HG03039 (cell line): ENCODE data around the gene ADI1.
"Not testable (repeated sequence)": the region's sequence is repeated elsewhere in the genome, so short reads cannot be mapped to it uniquely, and the experiment has no call there.

ENCODE experiments used
- ATAC-seq: cut with Tn5 transposase; IDR thresholded peaks from one replicate; pipeline ENCODE4 v1.9.1; 2021; ENCODE audit warnings: mild to moderate bottlenecking, moderate library complexity; ENCODE audit not compliant: unreplicated experiment

The ADI1 gene

GRCh38 chr2:3529316-3530025 is 10.1 kb upstream of the ADI1 start:
- no peak for ATAC-seq

GRCh38 chr2:3527886-3528785 is 8.8 kb upstream of the ADI1 start:
- no peak for ATAC-seq

- no peak for ATAC-seq
These were observed 7.5 kb upstream of the ADI1 start for GRCh38 chr2:3526871-3527270.

- no peak for ATAC-seq
These were observed 4.3 kb upstream of the ADI1 start for GRCh38 chr2:3523551-3524041.

GRCh38 chr2:3522961-3523421 is 3.7 kb upstream of the ADI1 start:
- no peak for ATAC-seq

GRCh38 chr2:3520591-3520990 is 1.3 kb upstream of the ADI1 start:
- ATAC-seq, result no peak

GRCh38 chr2:3518496-3519254 is 656 bp downstream of the ADI1 start:
- ATAC-seq, result peak; percentile 82

GRCh38 chr2:3517948-3518495 is 1.3 kb downstream of the ADI1 start:
- no peak for ATAC-seq

GRCh38 chr2:3516831-3517230 is 2.5 kb downstream of the ADI1 start:
- ATAC-seq, result no peak

GRCh38 chr2:3515438-3515837 is 3.9 kb downstream of the ADI1 start:
- not testable (repeated sequence) for ATAC-seq

- no peak for ATAC-seq
These were observed 6.1 kb downstream of the ADI1 start for GRCh38 chr2:3513026-3513810.

- ATAC-seq, result no peak
These were observed 7.2 kb downstream of the ADI1 start for GRCh38 chr2:3512086-3512485.

- ATAC-seq, result peak; percentile 78
These were observed 13.6 kb downstream of the ADI1 start for GRCh38 chr2:3505771-3506170.

GRCh38 chr2:3504741-3505140 is 14.6 kb downstream of the ADI1 start:
- ATAC-seq, result no peak

GRCh38 chr2:3503483-3503882 is 15.8 kb downstream of the ADI1 start:
- ATAC-seq, result no peak

GRCh38 chr2:3503046-3503445 is 16.3 kb downstream of the ADI1 start:
- no peak for ATAC-seq

GRCh38 chr2:3500326-3500899 is 18.9 kb downstream of the ADI1 start:
- no peak for ATAC-seq

GRCh38 chr2:3498783-3499394 is 20.4 kb downstream of the ADI1 start:
- no peak for ATAC-seq

- not testable (repeated sequence) for ATAC-seq
These were observed 22.6 kb downstream of the ADI1 start for GRCh38 chr2:3496708-3497080.
